ENCODE data around the gene TMEM260. TPM values are rescaled to one million over a fixed set of nuclear protein-coding genes. Genes with fewer than 3 reads are reported as not detected.

TMEM260 gene
- total and polyA plus RNA-seq, 9 donors: 8.0 to 13.1 (median 10.9) TPM

GRCh38 chr14:56647493-56647892, 67.9 kb downstream of the TMEM260 start:
- no peak overlapping the region for H3K27ac ChIP-seq (ENCODE audit: low read length)
- no peaks in the 10 kb centered on the region for H3K27me3 ChIP-seq (ENCODE audit: control insufficient read depth, insufficient read depth, low read length)
- peaks cover 6% of the 10 kb centered on the region for H3K36me3 ChIP-seq (ENCODE audit: control insufficient read depth, insufficient read depth, low read length)
- peak; percentile 15 for DNase-seq
- WGBS (ENCODE audit: insufficient coverage): no CpG with 5 or more reads among the region's 2 CpGs
- no peak overlapping the region for H3K4me3 ChIP-seq (ENCODE audit: low read length)
- H3K4me1 ChIP-seq (ENCODE audit: control insufficient read depth, insufficient read depth, low read length): no peaks in the 10 kb centered on the region
- H3K9me3 ChIP-seq (replicated peaks; ENCODE audit: control insufficient read depth, low read depth, low read length): no peaks in the 10 kb centered on the region

GRCh38 chr14:56648508-56649301, 69.1 kb downstream of the TMEM260 start:
- Histone ChIP-seq H3K4me1 (ENCODE audit: control insufficient read depth, insufficient read depth, low read length) (no peaks in the 10 kb centered on the region), H3K27me3 (ENCODE audit: control insufficient read depth, insufficient read depth, low read length) (no peaks in the 10 kb centered on the region), H3K36me3 (ENCODE audit: control insufficient read depth, insufficient read depth, low read length) (peaks cover 6% of the 10 kb centered on the region), H3K27ac (ENCODE audit: low read length) (no peak overlapping the region), H3K9me3 (replicated peaks; ENCODE audit: control insufficient read depth, low read depth, low read length) (no peaks in the 10 kb centered on the region), H3K4me3 (ENCODE audit: low read length) (no peak overlapping the region)
- DNase-seq: no peak
- 71% methylated on average over 3 of the region's 6 CpGs for WGBS (ENCODE audit: insufficient coverage)

- WGBS (ENCODE audit: insufficient coverage): no CpG with 5 or more reads among the region's 3 CpGs
- H3K4me3 ChIP-seq (ENCODE audit: low read length): no peak overlapping the region
- no peaks in the 10 kb centered on the region for H3K9me3 ChIP-seq (replicated peaks; ENCODE audit: control insufficient read depth, low read depth, low read length)
- H3K4me1 ChIP-seq (ENCODE audit: control insufficient read depth, insufficient read depth, low read length): no peaks in the 10 kb centered on the region
- no peak for DNase-seq
- H3K27ac ChIP-seq (ENCODE audit: low read length): no peak overlapping the region
- no peaks in the 10 kb centered on the region for H3K27me3 ChIP-seq (ENCODE audit: control insufficient read depth, insufficient read depth, low read length)
- peaks cover 6% of the 10 kb centered on the region for H3K36me3 ChIP-seq (ENCODE audit: control insufficient read depth, insufficient read depth, low read length)
Measured at GRCh38 chr14:56649382-56649781, 69.8 kb downstream of the TMEM260 start.

- Histone ChIP-seq H3K4me1 (ENCODE audit: control insufficient read depth, insufficient read depth, low read length) (no peaks in the 10 kb centered on the region), H3K27ac (ENCODE audit: low read length) (no peak overlapping the region), H3K9me3 (replicated peaks; ENCODE audit: control insufficient read depth, low read depth, low read length) (no peaks in the 10 kb centered on the region), H3K4me3 (ENCODE audit: low read length) (no peak overlapping the region), H3K27me3 (ENCODE audit: control insufficient read depth, insufficient read depth, low read length) (no peaks in the 10 kb centered on the region), H3K36me3 (ENCODE audit: control insufficient read depth, insufficient read depth, low read length) (peaks cover 6% of the 10 kb centered on the region)
- no peak for DNase-seq
- 76% methylated on average over 8 of the region's 9 CpGs for WGBS (ENCODE audit: insufficient coverage)
Measured at GRCh38 chr14:56650048-56650447, 70.5 kb downstream of the TMEM260 start.

- Histone ChIP-seq H3K36me3 (ENCODE audit: control insufficient read depth, insufficient read depth, low read length) (peaks cover 6% of the 10 kb centered on the region), H3K4me1 (ENCODE audit: control insufficient read depth, insufficient read depth, low read length) (no peaks in the 10 kb centered on the region)
- DNase-seq: no peak
Measured at GRCh38 chr14:56650979-56651378, 71.4 kb downstream of the TMEM260 start.

GRCh38 chr14:56657604-56658003, 78.0 kb downstream of the TMEM260 start:
- H3K27me3 ChIP-seq (ENCODE audit: control insufficient read depth, insufficient read depth, low read length): no peaks in the 10 kb centered on the region
- no peak for DNase-seq
- H3K4me3 ChIP-seq (ENCODE audit: low read length): no peak overlapping the region
- no peaks in the 10 kb centered on the region for H3K9me3 ChIP-seq (replicated peaks; ENCODE audit: control insufficient read depth, low read depth, low read length)
- H3K27ac ChIP-seq (ENCODE audit: low read length): no peak overlapping the region
- no peaks in the 10 kb centered on the region for H3K36me3 ChIP-seq (ENCODE audit: control insufficient read depth, insufficient read depth, low read length)
- H3K4me1 ChIP-seq (ENCODE audit: control insufficient read depth, insufficient read depth, low read length): no peaks in the 10 kb centered on the region
- WGBS (ENCODE audit: insufficient coverage): 72% methylated on average over 2 of the region's 2 CpGs

More at GRCh38 chr14:56650979-56651378, 71.4 kb downstream of the TMEM260 start:
- H3K4me3 ChIP-seq (ENCODE audit: low read length): no peak overlapping the region
- H3K27ac ChIP-seq (ENCODE audit: low read length): no peak overlapping the region
- no peaks in the 10 kb centered on the region for H3K9me3 ChIP-seq (replicated peaks; ENCODE audit: control insufficient read depth, low read depth, low read length)
- H3K27me3 ChIP-seq (ENCODE audit: control insufficient read depth, insufficient read depth, low read length): no peaks in the 10 kb centered on the region

- Histone ChIP-seq H3K27ac (ENCODE audit: low read length) (no peak overlapping the region), H3K4me3 (ENCODE audit: low read length) (no peak overlapping the region), H3K9me3 (replicated peaks; ENCODE audit: control insufficient read depth, low read depth, low read length) (no peaks in the 10 kb centered on the region), H3K36me3 (ENCODE audit: control insufficient read depth, insufficient read depth, low read length) (no peaks in the 10 kb centered on the region), H3K4me1 (ENCODE audit: control insufficient read depth, insufficient read depth, low read length) (no peaks in the 10 kb centered on the region), H3K27me3 (ENCODE audit: control insufficient read depth, insufficient read depth, low read length) (no peaks in the 10 kb centered on the region)
- DNase-seq: no peak
- 6% methylated on average over 5 of the region's 8 CpGs for WGBS (ENCODE audit: insufficient coverage)
Measured at GRCh38 chr14:56659378-56659777, 79.8 kb downstream of the TMEM260 start.

- peak; percentile 53 for DNase-seq
Measured at GRCh38 chr14:56659964-56660551, 80.5 kb downstream of the TMEM260 start.

GRCh38 chr14:56660677-56661389, 81.2 kb downstream of the TMEM260 start:
- no peak for DNase-seq
- WGBS (ENCODE audit: insufficient coverage): 56% methylated on average over 3 of the region's 6 CpGs
- no peaks in the 10 kb centered on the region for H3K27me3 ChIP-seq (ENCODE audit: control insufficient read depth, insufficient read depth, low read length)

More at GRCh38 chr14:56659964-56660551, 80.5 kb downstream of the TMEM260 start:
- H3K27ac ChIP-seq (ENCODE audit: low read length): no peak overlapping the region
- no peaks in the 10 kb centered on the region for H3K27me3 ChIP-seq (ENCODE audit: control insufficient read depth, insufficient read depth, low read length)
- H3K4me3 ChIP-seq (ENCODE audit: low read length): no peak overlapping the region
- no peaks in the 10 kb centered on the region for H3K36me3 ChIP-seq (ENCODE audit: control insufficient read depth, insufficient read depth, low read length)
- H3K4me1 ChIP-seq (ENCODE audit: control insufficient read depth, insufficient read depth, low read length): no peaks in the 10 kb centered on the region
- H3K9me3 ChIP-seq (replicated peaks; ENCODE audit: control insufficient read depth, low read depth, low read length): no peaks in the 10 kb centered on the region
- 32% methylated on average over 2 of the region's 7 CpGs for WGBS (ENCODE audit: insufficient coverage)

GRCh38 chr14:56661478-56661877, 81.9 kb downstream of the TMEM260 start:
- H3K4me3 ChIP-seq (ENCODE audit: low read length): no peak overlapping the region
- no CpG with 5 or more reads among the region's 1 CpG for WGBS (ENCODE audit: insufficient coverage)
- H3K9me3 ChIP-seq (replicated peaks; ENCODE audit: control insufficient read depth, low read depth, low read length): no peaks in the 10 kb centered on the region
- H3K27me3 ChIP-seq (ENCODE audit: control insufficient read depth, insufficient read depth, low read length): no peaks in the 10 kb centered on the region
- no peak for DNase-seq
- H3K27ac ChIP-seq (ENCODE audit: low read length): no peak overlapping the region
- no peaks in the 10 kb centered on the region for H3K36me3 ChIP-seq (ENCODE audit: control insufficient read depth, insufficient read depth, low read length)
- H3K4me1 ChIP-seq (ENCODE audit: control insufficient read depth, insufficient read depth, low read length): no peaks in the 10 kb centered on the region

More at GRCh38 chr14:56660677-56661389, 81.2 kb downstream of the TMEM260 start:
- no peak overlapping the region for H3K4me3 ChIP-seq (ENCODE audit: low read length)
- H3K4me1 ChIP-seq (ENCODE audit: control insufficient read depth, insufficient read depth, low read length): no peaks in the 10 kb centered on the region
- no peaks in the 10 kb centered on the region for H3K9me3 ChIP-seq (replicated peaks; ENCODE audit: control insufficient read depth, low read depth, low read length)
- H3K36me3 ChIP-seq (ENCODE audit: control insufficient read depth, insufficient read depth, low read length): no peaks in the 10 kb centered on the region
- no peak overlapping the region for H3K27ac ChIP-seq (ENCODE audit: low read length)
